HG03139 (cell line): ENCODE measurements around the gene GPR35.

Source experiments
- ATAC-seq: cut with Tn5 transposase; IDR thresholded peaks from one replicate; pipeline ENCODE4 v1.9.1; 2021; ENCODE audit not compliant: unreplicated experiment

Gene GPR35

DNA sequence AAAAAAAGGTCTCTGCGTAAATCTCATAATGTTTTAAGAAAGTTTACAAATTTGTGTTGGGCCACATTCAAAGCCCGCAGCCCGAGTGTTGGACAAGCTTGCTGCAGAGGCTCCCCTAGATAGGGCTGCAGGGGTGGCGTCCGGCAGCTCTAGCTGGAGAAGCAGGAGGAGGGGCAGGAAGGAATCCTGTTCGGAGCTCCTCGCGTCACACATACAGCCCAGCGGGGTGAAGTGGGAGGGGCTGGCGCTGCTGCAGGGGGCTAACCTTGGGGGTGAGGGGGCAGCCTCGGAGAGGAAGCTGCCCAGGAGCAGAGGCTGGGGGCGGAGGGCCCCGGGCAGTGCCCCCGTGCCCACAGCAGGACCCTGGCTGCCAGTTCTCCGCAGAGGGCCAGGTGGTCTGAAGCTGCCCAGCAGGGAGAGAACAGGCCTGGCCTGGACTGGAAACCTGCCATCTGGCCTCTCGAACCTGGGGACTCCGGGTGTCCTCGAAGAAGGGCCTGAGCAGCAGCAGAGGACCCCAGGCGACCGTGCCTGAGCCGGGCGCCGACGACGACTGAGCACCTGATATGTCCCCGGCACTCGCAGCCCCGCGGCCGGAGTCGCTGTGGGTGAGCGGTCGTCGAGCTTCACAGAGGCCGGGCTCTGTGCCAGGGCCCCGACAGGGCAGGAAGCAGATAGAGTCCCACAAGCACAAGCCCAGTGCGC lies 2.6 kb upstream of the GPR35 start:
- ATAC-seq: no peak

DNA sequence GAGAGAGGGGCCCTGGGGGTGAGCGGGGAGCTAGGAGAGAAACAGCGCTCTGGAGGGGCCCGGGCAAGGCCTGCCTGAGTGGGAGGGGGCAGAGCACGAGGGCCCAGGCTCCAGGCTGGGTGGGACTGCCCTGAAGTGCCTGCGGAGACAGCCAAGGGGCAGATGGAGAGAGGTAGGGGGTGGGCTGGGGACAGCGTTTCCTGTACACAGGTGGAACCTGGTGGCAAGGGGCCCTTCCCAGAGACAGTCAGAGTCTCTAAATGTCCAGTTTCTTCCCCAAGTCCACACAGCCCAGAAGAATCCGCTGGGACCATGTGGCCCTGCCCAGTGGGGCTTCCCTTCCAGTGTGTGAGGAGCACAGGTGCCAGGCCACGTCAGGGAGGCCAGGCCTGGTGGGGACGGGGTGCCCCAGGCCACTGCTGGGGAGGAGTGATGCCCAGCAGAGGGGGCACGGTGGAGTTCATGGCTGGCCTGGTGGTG lies 1.7 kb upstream of the GPR35 start:
- ATAC-seq: no peak

DNA sequence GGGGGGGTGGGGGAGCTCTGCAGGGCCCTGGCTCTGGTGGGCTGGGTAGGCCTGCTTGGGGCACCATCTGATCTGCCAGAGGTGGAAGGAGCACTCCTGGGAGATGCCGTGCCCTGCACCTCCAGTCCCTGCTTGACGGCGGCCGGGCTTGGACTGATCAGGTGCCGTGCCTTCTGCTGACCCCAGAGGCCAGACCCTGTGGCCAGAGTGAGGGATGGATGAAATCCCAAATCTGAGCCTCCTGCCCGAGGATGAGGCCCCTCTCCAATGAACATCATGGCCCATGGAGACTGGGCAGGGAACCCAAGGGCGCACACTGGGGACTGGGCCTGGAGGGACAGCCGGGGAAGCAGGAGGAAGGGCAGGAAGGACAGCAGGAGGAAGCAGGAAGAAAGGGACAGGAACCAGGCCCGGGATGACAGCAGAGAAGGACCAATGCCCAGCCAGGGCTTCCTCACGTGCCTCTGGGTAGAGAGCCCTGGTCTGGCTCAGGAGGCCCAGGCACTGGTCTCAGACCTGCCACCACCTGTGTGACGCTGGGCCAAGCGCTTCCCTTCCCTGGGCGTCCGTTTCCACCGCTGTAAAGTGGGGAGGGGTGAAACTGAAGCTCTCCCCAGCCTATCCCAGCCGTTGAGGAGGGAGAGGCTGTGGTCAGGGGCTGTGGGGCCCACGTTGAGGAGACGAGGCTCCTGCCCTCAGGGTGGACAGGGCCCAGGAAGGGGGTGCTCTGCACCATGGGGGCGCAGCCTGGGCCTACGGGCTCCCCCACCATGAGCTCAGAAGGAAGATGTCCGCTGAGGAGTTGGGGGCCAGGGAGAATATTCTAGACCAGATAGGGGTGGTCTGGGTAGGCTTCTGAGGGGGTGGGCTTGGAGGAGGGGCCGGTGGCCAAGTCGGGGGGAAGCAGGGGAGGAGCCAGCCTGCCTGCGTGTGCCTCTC lies 1.0 kb upstream of the GPR35 start:
- ATAC-seq: no peak

DNA sequence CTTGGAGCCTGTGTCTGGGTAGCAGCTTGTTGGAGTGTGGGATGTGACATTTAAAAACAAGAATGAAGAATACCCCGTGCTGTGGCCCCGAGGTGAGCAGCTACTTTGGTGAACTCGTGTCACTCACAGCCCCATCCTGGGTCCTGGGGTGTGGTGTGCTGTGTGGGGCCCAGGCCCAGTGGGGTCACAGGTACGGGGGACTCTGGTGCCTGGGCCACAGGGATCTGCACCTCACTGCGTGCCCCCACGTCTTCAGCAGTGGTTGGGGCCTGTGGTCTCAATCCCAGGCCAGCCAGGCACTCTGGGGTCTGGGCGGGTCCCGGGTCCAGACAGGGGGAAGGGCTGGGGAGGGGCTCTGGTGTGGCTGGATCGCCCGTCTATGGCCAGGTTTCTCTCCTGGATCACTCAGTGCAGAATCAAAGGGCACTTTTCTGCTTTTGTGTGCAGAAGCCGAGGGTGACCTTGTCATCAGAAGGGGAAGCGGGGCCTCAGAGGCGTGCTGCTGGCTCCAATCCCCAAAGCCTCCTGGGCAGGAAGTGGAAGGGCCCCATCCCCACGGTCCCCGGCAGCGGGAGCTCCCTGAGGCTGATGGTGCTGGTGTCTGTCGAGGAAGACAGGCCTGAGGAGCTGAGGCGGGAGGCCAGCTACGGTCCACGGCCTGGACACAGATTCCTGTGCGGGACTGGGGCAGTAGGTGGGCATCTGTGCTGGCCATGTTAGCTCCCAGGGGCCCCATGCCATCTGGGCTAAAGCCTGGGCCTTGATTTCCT lies 1.4 kb downstream of the GPR35 start:
- no peak for ATAC-seq

DNA sequence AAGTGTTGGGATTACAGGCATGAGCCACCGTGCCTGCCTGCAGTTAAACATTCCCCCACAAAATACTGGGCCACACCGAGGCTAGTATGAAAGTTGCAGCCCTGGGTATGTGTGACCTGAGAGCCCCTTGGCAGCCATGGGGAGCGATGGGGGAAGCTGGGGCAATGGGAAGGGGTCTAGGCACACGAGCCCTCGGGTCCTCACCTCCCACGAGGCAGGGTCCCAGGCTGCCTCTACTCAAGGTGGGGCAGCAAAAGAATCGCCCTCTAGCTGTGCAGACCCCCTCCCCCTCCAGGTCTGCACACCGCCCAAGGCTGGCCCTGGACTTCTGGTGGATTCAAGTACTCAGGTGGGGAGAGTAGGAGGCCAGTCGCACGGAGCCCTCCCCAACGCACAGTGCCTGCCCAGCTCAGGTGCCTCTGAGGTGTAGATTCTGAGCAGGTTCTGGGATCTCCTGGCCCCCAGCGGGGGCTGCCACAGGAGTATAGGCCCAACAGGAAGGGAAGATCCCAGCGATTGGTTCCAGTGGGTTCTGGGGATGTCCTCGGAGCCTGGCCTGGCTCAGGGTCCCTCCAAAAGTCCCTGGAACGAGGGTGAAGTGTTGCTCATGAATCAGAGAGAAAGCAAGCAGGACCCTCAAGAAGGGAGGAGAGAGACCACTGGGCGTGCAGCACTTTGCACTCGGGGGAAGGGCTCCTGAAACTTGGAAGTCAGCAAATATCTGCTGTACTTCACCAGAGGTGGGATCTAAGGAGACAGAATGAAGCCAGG lies 2.6 kb downstream of the GPR35 start:
- no peak for ATAC-seq

DNA sequence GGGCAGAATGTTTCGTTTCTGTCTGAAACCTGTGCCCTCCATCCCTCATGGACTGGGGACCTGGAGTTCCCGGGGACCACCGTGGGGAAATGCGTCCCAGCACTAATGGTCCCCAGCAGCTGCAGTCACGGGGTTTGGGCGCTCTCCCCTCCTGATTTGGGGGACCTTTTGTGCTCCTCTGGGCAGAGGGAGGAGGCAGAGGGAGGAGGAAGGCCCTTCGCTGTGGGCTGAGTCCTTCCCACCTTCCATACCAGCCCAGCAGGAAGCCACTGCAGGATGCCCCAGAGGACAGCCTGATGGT lies 3.2 kb downstream of the GPR35 start:
- ATAC-seq: no peak

DNA sequence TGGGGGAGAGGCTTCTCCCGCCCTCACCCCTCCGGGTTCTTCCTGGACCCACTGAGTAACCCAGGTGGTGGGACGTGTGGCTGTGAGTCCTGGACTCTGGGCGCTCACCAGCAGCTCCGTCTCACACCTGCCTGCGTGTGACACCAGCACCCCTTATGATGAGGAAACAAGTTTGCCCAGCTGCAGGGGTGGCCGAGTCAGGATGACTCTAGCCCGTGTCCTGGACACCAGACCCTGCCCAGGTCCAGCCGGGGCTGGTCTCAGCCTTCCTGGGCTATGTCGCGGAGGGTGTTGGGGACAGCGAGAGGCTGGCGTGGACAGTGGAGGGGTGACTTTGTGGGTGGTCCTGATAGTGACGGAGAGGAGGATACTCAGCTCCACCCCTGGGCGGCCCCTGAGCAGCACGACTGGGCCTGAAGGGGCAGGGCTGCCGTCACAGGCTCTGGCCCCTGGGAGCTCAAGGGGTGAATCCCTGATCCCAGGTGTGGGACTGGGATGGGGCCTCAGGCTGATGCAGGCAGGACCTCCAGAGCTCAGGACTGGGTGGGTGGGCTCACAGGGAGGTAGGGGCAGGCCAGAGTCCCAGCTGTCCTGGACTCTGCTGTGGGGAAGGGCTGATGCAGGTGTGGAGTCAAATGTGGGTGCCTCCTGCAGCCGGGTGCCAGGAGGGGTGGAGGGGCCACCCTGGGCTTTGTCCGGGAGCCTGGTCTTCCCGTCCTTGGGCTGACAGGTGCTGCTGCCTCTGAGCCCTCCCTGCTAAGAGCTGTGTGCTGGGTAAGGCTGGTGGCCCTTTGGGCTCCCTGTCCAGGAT lies 3.7 kb downstream of the GPR35 start:
- no peak for ATAC-seq

DNA sequence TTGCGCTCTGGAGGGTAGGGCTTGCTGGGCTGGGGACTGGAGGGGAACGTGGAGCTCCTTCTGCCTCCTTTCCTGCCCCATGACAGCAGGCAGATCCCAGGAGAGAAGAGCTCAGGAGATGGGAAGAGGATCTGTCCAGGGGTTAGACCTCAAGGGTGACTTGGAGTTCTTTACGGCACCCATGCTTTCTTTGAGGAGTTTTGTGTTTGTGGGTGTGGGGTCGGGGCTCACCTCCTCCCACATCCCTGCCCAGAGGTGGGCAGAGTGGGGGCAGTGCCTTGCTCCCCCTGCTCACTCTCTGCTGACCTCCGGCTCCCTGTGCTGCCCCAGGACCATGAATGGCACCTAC lies 4.3 kb downstream of the GPR35 start:
- no peak for ATAC-seq

DNA sequence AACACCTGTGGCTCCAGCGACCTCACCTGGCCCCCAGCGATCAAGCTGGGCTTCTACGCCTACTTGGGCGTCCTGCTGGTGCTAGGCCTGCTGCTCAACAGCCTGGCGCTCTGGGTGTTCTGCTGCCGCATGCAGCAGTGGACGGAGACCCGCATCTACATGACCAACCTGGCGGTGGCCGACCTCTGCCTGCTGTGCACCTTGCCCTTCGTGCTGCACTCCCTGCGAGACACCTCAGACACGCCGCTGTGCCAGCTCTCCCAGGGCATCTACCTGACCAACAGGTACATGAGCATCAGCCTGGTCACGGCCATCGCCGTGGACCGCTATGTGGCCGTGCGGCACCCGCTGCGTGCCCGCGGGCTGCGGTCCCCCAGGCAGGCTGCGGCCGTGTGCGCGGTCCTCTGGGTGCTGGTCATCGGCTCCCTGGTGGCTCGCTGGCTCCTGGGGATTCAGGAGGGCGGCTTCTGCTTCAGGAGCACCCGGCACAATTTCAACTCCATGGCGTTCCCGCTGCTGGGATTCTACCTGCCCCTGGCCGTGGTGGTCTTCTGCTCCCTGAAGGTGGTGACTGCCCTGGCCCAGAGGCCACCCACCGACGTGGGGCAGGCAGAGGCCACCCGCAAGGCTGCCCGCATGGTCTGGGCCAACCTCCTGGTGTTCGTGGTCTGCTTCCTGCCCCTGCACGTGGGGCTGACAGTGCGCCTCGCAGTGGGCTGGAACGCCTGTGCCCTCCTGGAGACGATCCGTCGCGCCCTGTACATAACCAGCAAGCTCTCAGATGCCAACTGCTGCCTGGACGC lies 4.9 kb downstream of the GPR35 start:
- no peak for ATAC-seq

DNA sequence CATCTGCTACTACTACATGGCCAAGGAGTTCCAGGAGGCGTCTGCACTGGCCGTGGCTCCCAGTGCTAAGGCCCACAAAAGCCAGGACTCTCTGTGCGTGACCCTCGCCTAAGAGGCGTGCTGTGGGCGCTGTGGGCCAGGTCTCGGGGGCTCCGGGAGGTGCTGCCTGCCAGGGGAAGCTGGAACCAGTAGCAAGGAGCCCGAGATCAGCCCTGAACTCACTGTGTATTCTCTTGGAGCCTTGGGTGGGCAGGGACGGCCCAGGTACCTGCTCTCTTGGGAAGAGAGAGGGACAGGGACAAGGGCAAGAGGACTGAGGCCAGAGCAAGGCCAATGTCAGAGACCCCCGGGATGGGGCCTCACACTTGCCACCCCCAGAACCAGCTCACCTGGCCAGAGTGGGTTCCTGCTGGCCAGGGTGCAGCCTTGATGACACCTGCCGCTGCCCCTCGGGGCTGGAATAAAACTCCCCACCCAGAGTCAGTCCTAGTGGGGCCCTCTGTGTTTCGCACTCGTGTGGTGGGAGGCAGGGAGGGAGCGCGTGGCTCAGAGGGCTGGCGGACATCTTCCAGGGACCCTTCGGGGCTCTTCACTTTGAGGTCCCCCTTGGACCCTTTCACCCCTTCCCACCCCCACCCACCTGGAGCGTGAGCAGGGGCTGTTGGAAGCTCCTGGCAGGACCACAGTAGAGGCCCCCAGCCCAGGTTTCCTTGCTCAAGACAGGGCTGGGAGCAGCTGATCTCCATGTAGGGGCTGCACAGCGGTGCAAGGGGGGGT lies 5.7 kb downstream of the GPR35 start:
- ATAC-seq: no peak

DNA sequence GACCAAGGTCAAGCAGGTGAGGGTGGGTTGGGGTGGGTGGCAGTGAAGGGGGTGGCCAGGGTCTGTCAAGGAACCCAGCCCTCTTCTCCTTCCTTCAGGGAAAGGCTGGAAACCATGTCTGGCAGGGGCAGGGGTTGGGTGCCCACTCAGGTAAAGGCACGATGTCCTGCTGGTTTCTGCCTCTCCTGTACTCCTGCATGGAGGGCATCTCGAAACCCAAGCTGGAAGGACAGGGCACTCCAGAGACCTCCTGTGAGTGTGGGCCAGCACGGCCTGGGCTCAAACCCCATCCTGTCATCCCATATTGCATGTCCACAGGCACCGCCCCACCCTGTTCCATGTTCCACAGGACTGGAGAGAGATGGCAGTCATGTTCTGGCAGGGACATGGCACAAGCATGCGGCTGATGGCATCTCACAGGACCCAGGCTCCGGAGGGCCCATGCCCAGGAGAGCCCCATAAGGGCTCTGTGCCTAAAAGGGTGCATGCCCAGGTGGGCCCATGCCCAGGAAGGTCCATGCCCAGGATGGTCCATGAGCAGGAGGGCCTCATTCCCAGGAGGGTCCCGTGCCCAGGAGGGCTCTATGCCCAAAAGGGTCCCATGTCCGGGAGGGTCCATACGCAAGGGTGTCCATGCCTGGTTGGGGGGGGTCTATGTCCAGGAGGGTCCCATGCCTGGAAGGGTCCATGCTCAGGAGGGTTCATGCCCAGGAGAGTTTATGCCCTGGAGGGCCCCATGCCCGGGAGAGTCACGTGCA lies 6.4 kb downstream of the GPR35 start:
- no peak for ATAC-seq

DNA sequence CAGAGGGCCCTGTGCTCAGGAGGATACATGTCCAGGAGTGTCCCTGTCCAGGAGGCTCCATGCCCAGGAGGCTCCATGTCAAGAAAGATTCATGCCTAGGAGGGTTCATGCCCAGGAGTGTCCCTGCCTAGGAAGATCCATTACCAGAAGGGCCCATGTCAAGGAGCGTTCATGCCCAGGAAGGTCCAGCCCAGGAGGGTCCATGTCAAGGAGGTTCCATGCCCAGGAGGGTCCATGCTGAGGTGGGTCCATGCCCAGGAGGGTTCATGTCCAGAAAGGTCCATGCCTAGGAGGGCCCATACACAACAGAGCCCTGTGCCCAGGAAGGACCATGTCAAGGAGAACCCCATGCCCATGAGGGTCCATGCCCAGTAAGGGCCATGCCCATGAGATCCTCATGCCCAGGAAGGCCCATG lies 7.0 kb downstream of the GPR35 start:
- no peak for ATAC-seq

DNA sequence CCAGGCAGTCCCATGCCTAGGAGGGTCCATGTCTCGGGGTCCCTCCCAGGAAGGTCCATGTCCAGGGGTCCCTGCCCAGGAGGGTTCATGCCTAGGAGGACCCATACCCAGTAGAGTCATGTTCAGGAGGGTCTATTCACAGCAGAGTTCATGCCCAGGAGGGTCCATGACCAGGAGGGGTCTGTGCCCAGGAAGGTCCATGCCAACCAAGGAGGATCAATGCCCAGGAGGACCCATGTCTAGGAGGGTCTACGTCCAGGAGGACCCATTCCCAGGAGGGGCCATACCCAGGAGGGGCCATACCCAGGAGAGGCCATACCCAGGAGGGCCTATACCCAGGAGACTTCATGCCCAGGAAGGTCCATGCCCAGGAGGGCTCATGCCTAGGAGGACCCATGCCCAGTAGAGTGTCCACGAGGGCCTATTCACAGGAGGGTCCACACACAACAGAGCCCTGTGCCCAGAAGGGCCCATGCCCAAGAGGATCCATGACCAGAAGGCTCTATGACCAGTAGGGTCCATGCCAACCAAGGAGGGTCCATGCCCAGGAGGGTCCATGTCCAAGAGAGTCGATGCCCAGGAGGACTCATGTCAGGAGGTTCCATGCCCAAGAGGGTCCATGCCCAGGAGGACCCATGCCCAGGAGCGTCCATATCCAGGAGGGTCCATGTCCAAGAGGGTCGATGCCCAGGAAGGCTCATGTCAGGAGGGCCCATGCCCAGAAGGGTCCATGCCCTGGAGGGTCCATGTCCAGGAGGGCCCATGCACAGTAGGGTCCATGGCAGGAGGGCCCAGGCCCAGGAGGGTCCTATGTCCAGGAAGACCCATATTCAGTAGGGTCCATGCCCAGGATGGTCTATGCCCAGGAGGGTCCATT lies 10.1 kb downstream of the GPR35 start:
- ATAC-seq: no peak

DNA sequence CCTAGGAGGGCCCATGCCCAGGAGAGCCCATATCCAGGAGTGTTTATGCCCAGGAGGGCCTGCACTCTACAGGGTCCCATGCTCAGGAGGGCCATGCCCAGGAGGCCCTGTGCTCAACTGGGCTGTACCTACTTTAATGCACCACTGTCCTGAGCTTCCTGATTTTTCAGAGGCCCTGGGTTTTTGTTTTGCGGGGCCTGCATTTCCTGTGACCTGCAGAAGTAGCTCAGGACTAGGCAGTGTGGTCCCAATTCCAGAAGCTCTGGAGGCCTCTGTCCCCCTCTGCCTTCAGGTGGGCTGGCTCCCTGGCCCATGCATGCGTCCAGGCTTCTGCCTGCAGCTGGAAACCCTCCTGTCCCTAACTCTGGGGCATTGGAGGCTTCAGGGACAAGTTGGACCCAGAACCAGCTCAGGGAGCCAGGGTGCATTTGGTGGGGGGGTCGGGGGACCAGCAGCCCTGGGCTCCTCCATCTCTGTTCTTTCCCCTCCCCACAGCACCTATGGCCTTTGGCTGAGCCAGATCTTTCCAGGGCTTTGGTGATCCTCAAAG lies 10.8 kb downstream of the GPR35 start:
- ATAC-seq: no peak

DNA sequence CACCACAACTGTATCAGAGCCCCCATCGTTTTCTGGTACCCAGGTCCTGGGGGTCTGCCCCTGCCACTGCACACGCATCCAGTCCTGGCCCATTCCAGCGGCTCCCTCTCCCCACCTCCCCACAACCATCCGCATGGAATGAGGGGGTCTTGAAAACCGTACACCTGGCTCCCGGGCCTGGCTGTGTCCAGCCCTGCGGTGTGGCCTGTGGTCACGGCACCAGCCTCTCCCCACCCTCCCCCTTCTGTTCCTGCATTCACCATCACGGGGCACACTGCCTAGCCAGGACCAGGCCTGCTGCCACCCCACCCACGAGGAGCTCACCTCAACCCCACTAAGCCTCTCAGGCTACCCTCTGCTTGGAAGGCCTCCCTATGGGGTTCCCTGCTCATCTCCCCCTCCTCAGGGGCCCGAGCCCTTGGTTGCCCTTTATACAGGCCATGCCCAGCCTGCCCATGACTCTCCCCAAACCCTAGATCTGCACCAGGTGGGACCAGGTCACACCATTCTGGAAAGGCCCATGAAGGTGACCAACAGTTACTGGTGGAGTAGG lies 11.4 kb downstream of the GPR35 start:
- ATAC-seq: no peak
